ENCODE results near the gene PF4V1.

Gene PF4V1

DNA sequence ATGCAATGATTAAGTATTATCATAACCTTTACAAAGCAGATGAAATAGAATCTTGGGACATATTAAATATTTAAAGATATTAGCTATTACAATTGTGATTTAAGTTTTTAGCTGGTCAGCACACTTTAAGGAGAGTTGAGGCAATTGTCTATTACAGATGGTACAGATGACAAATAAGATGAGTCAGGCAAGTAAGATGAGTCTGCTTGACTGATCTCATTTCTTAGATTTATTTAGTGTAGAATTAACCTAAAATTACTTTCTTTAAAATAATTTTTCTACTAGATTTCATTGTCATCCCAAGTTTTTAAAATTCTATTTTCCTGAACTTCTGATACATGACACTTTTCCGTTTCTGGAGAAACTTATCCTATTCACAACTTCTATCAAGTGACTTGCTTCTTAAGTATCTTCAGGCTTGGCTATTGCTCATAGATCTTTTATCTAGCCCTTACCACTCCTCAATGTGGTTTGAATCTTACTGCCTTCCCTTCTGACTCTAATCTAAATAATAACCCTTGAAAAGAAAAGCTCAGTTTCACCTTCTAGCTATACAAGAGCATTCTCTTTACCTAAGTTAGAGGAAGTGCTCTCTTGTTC, 49.0 kb downstream of the PF4V1 start:
- Mint-ChIP-seq H3K9me3 (no peaks in the 10 kb centered on the region), H3K4me1 (ENCODE audit: low read depth) (no peaks in the 10 kb centered on the region), H3K4me3 (no peak overlapping the region), H3K36me3 (ENCODE audit: low read depth) (no peaks in the 10 kb centered on the region), H3K27ac (no peak overlapping the region), H3K27me3 (no peaks in the 10 kb centered on the region)

DNA sequence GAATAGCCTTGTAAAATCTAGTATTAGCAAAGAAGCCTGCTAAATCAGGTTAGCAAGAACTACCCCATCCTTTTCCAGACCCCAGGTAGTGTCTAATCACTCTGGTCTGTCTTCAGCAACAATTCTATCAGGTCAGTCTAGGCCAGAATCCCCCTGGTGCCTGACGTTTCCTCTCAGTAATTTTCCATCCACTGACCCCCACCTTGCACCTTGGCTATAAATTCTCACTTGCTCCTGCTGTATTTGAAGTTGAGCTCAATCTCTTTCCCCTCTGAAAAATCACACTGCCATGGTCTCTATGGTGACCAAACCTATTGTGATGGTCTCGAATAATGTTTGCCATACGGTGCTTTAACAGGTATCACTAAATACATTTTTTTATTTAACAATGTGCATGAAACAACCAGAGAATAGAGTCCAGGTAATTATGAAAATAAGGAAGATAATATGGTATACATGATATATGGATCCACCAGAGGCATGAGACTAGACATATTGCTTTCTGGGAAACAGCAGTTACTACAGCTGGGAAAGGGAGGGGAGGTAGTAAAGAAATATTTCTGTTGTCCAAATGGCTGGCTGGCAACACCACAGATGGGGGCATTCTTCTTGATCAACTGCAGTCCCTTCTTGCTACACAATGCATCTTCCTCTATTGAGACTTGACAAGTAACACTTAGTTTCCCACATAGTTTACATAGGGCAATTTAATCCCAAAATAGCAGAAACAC, 49.9 kb downstream of the PF4V1 start:
- Mint-ChIP-seq H3K36me3 (ENCODE audit: low read depth) (no peaks in the 10 kb centered on the region), H3K27me3 (no peaks in the 10 kb centered on the region), H3K4me1 (ENCODE audit: low read depth) (no peaks in the 10 kb centered on the region), H3K27ac (no peak overlapping the region), H3K4me3 (no peak overlapping the region), H3K9me3 (no peaks in the 10 kb centered on the region)

Data from stimulated activated naive CD8-positive, alpha-beta T cell treated with anti-CD3 and anti-CD28 coated beads, Interleukin-15, Interleukin-2, amounts not matched to agents 100 ng/mL and 50 ng/mL, for 24 hours (primary cell).